ENCODE results near the gene ASF1B. TPM values are rescaled to one million over a fixed set of nuclear protein-coding genes. Genes with fewer than 3 reads are reported as not detected.
A peak's percentile ranks its signal among the peaks of the same experiment; 100 is the strongest.

ASF1B gene
- total RNA-seq, 6 donors from 2014 or later: 1.2 to 4.9 (median 3.0) TPM

- peaks cover 52 to 61% (median 57%) of the 10 kb centered on the region in 4 donors for H3K4me1 ChIP-seq
- peak in 1 of 6 experiments; percentile 19 for TF ChIP-seq CTCF (IDR thresholded peaks at IDR 0.05)
- TF ChIP-seq POLR2AphosphoS5 (IDR thresholded peaks at IDR 0.05): no peak
- no peak for TF ChIP-seq EP300 (IDR thresholded peaks at IDR 0.05)
- H3K27ac ChIP-seq: peak overlapping the region; percentile 73 to 98 (median 82)
- no peaks in the 10 kb centered on the region for H3K36me3 ChIP-seq
- no peak for ATAC-seq (ENCODE audit: low FRiP score in 2 of 2)
- no peak for DNase-seq
- no peaks in the 10 kb centered on the region for H3K9me3 ChIP-seq
- no peak overlapping the region for H3K4me3 ChIP-seq
- H3K27me3 ChIP-seq: no peaks in the 10 kb centered on the region
- 82 to 87% methylated on average over 12 to 18 of the region's 18 CpGs for WGBS, 2 donors
Measured at GRCh38 chr19:14113762-14114414, 22.5 kb downstream of the ASF1B start.

GRCh38 chr19:14112809-14113385 is 23.5 kb downstream of the ASF1B start:
- Histone ChIP-seq H3K4me1 (peaks cover 46 to 54% (median 50%) of the 10 kb centered on the region in 4 donors), H3K4me3 (no peak overlapping the region)

GRCh38 chr19:14112051-14112808 is 24.2 kb downstream of the ASF1B start:
- Histone ChIP-seq H3K9me3 (no peaks in the 10 kb centered on the region), H3K27ac (peak overlapping the region; percentile 73 to 98 (median 82)), H3K4me1 (peaks cover 46 to 54% (median 50%) of the 10 kb centered on the region in 4 donors), H3K4me3 (no peak overlapping the region), H3K36me3 (peaks cover 0 to 5% (median 2%) of the 10 kb centered on the region in 4 donors), H3K27me3 (no peaks in the 10 kb centered on the region)
- ATAC-seq (ENCODE audit: low FRiP score in 2 of 2) (peak in 1 of 2 donors; percentile 40), DNase-seq (no peak)
- TF ChIP-seq CTCF (IDR thresholded peaks at IDR 0.05) (no peak), POLR2A (IDR thresholded peaks at IDR 0.05) (no peak), EP300 (IDR thresholded peaks at IDR 0.05) (no peak), POLR2AphosphoS5 (IDR thresholded peaks at IDR 0.05) (no peak)
- WGBS, 2 donors: 37 to 73% methylated on average over 4 to 12 of the region's 12 CpGs

More at GRCh38 chr19:14112809-14113385, 23.5 kb downstream of the ASF1B start:
- no peak for TF ChIP-seq POLR2A (IDR thresholded peaks at IDR 0.05)
- no peak for TF ChIP-seq EP300 (IDR thresholded peaks at IDR 0.05)
- no peak for TF ChIP-seq CTCF (IDR thresholded peaks at IDR 0.05)
- no peak for TF ChIP-seq POLR2AphosphoS5 (IDR thresholded peaks at IDR 0.05)
- ATAC-seq (ENCODE audit: low FRiP score in 2 of 2) (no peak), DNase-seq (no peak)
- Histone ChIP-seq H3K27me3 (no peaks in the 10 kb centered on the region), H3K9me3 (no peaks in the 10 kb centered on the region), H3K27ac (peak overlapping the region; percentile 73 to 98 (median 82)), H3K36me3 (no peaks in the 10 kb centered on the region)
- WGBS, 2 donors: 56 to 57% methylated on average over 12 of the region's 12 CpGs

- peak overlapping the region in 2 of 4 donors; percentile 86 to 98 for H3K27ac ChIP-seq
- TF ChIP-seq POLR2A (IDR thresholded peaks at IDR 0.05): no peak
- WGBS, 2 donors: 100% methylated on average over 1 of the region's 1 CpG
- H3K27me3 ChIP-seq: no peaks in the 10 kb centered on the region
- no peak for ATAC-seq (ENCODE audit: low FRiP score in 2 of 2)
- H3K9me3 ChIP-seq: no peaks in the 10 kb centered on the region
- peaks cover 0 to 12% (median 9%) of the 10 kb centered on the region in 4 donors for H3K36me3 ChIP-seq
- DNase-seq: no peak
- H3K4me3 ChIP-seq: no peak overlapping the region
- H3K4me1 ChIP-seq: peaks cover 42 to 48% (median 44%) of the 10 kb centered on the region in 4 donors
Measured at GRCh38 chr19:14111486-14111885, 24.9 kb downstream of the ASF1B start.

- Histone ChIP-seq H3K36me3 (peaks cover 7 to 20% (median 17%) of the 10 kb centered on the region in 4 donors), H3K4me1 (peaks cover 33 to 39% (median 36%) of the 10 kb centered on the region in 4 donors), H3K27ac (no peak overlapping the region), H3K27me3 (no peaks in the 10 kb centered on the region), H3K4me3 (no peak overlapping the region), H3K9me3 (no peaks in the 10 kb centered on the region)
- DNase-seq: no peak
- no peak for TF ChIP-seq EP300 (IDR thresholded peaks at IDR 0.05)
- no peak for TF ChIP-seq POLR2AphosphoS5 (IDR thresholded peaks at IDR 0.05)
- TF ChIP-seq CTCF (IDR thresholded peaks at IDR 0.05): no peak
- no peak for TF ChIP-seq POLR2A (IDR thresholded peaks at IDR 0.05)
- WGBS, 2 donors: 81 to 89% methylated on average over 2 of the region's 2 CpGs
- no peak for ATAC-seq (ENCODE audit: low FRiP score in 2 of 2)
Measured at GRCh38 chr19:14110650-14111049, 25.7 kb downstream of the ASF1B start.

All from upper lobe of left lung (tissue), 6 donors.